Right ventricle myocardium superior (tissue), 1 donor: Measurements from ENCODE around the gene BATF2. TPM values are rescaled to one million over a fixed set of nuclear protein-coding genes. Genes with fewer than 3 reads are reported as not detected.
"Not testable (repeated sequence)": the region's sequence is repeated elsewhere in the genome, so short reads cannot be mapped to it uniquely, and the experiment has no call there.

ENCODE experiments used
- ATAC-seq: fragments of 200-7000 bp; cut with Tn5 transposase; one replicate; pipeline ENCODE4 v1.9.1; 2020; ENCODE audit warnings: mild to moderate bottlenecking; ENCODE audit not compliant: poor library complexity
- DNase-seq: peaks from one replicate; pipeline ENCODE4 v3.0.0-alpha.2; 2020
- intact Hi-C: fragments of 100-400 bp; cut with DNase I; formaldehyde crosslinking; loops from one replicate; pipeline ENCODE4 v1.11.2; 2022
- total RNA-seq: library from RNA; stranded (reverse); fragmentation: NEBNext Ultra II Directional; extraction: Animal tissue kit (Norgen Biotek cat#: 25700); gene quantifications from one replicate; pipeline ENCODE4 v1.2.1, GENCODE V29; 2021
- donor health status: DM: no; HTN: yes; CAD: no; lungs with severe emphysema.

Gene BATF2
- total RNA-seq, 1 donor from 2014 or later = 2.0 TPM

DNA sequence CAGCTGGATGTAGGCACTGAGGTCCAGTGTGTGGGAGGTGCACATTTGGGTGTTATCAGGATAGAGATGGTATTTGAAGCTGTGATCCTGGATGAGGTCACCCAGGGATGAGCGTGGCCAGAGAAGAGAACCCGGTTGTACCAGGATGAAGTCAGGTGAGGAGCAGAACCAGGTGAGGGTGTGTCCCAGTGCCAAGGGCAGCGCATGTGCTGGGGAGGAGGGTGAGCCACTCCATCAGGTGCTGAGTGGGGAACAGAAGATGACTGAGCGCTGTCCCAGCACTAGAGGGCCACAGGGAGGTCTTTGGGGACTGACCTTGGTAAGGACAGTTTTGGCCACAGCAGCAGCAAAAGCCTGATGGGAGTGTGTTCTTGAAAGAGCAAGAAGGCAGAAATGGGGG lies 19.9 kb upstream of the BATF2 start:
- ATAC-seq (no peak), DNase-seq (no peak)
- intact Hi-C loops = loop anchor here (10.0 kb wide), 1 partner anchor 172 kb away; the partner anchor contains the start of gene CDC42BPG

DNA sequence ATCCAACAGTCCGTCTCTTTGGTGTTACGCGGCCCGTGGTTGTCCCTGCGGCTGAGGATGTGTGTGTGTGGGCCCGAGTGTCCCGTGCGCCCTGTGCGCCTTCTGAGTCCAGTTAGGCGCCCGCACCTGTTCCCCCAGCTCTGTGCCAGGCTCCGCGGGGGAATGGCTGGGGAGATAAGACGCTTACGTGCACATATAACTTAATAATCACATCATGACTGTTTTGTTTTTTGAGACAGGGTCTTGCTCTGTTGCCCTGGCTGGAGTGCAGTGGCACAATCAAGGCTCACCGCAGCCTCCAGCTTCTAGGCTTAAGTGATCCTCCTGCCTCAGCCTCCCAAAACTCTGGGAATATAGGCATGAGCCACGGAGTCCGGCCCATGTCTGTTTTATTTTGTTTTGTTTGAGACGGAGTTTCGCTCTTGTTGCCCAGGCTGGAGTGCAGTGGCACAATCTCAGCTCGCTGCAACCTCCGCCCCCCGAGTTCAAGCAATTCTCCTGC lies 18.0 kb upstream of the BATF2 start:
- DNase-seq (no peak), ATAC-seq (peak; percentile 14)
- intact Hi-C loops = loop anchor here (10.0 kb wide), 1 partner anchor 170 kb away; the partner anchor contains the start of gene CDC42BPG

DNA sequence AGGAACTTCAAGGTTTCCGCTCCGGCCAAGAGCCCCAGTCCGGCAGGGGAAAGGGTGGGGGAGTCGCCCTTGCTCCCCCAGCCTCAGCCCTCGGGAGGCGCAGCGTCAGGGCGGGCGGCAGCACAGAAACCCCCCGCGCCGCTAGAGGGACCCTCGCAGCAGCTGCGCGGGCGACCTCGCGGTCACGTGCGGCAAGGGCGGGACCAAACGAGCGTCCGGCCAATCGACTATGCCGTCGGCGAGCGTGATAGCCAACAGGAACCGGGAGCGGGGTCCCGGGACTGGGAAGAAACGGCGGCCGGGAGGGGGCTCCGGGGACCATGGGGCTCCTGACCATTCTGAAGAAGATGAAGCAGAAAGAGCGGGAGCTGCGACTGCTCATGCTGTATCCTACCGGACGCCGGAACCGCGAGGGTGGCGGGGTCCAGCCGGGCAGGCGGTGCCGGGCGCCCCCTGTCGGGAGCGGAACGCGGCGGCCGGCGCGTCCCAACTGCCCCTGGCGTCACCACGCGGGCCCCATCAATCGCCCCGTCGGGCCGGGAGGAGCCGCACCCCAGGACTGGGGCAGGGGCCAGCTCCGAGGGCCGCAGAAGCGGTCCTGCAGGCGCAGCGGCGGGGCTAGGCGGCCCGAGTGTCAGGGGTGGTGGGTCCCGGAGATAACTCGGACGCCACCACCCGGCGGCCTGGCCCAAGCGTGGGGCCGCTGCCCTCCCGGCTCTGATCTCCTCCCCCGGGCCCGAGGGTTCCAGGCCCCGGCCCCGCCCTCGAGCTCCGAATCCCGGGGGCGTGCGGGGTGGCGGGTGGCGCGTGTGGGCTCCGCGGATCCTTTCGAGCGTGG lies 17.3 kb upstream of the BATF2 start, which contains the start of gene ARL2:
Gene ARL2 (plus strand): TSS at position 273 of the 838 bp plus-strand sequence. CDS start 48 bp downstream, at position 321.
- ATAC-seq = peak; percentile 97
- peak; percentile 96 for DNase-seq
- intact Hi-C loops = loop anchor here (10.0 kb wide), 1 partner anchor 169 kb away; the partner anchor contains the start of gene CDC42BPG

DNA sequence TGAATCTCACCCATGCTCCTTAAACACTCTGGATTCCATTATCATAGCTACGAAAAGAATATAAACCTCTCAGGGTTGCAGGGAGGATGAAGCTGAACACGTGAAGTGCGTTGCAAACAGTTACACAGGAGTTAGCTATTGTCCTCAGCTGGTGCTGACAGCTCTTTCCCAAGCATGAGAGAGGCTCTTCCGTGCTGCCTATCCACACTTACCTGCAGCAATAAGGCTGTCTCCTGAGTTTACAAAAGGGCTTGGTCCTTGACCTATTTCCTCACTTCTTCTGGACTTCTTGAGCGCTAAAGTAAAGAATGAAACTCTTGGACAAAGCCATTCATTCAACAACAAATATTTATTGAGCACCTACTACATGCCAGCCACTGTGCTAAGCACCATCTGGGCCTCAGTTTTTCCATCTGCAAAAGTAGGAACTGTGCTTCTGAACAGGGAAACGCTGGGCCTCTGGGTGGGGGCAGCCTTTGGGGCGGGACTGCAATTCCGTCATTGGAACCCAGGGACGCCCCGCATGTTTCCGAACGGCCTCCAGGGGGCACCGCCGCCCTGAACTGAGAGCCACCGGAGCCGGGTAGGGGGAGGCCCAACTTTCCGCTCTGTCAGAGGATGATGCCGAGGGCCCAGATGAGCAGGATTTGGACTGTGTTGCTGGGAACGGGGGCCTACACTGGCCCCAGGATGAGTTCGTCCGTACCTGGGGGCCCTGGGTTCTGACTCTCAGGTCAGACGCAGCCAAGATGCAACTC lies 16.5 kb upstream of the BATF2 start:
- peak; percentile 95 for DNase-seq
- intact Hi-C loops = loop anchor here (10.0 kb wide), 1 partner anchor 169 kb away; the partner anchor contains the start of gene CDC42BPG
- ATAC-seq = peak; percentile 94

DNA sequence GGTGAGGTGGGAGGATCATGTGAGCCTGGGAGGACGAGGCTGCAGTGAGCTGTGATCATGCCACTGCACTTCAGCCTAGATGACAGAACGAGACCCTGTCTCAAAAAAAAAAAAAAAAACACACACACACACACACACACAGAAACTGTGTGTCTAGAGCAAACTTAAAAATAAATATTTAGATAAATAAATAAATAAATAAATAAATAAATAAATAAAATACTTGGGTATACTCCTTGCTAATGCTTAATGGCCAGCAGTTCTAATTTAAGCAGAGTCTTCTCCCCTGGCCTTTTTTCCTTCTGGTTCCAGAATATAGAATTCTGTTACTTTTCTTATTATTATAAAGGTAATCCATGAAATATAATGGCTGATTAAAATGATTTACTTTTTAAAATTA lies 12.1 kb upstream of the BATF2 start:
- no peak for DNase-seq

DNA sequence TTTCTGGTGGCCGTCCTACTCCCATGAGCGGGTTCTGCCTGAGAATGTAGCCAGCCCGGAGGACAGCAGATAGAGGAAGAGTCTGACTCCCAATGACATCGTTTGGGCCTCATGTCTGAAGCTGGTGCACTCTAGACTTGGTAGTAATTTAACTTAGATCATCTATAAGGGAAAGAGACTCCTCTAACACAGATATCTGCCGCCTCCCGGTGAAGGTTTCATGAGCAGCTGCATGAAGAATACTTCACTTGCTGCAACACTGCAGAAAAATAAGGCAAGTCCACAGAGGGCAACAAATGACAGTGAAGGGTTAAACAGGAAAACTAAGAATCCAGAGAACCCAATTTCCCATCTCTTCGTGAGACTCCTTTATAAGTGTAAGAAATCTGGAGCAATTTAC lies 11.2 kb upstream of the BATF2 start:
- ATAC-seq = no peak
- no peak for DNase-seq
- intact Hi-C loops = no loop called here

More for the DNA sequence above, 12.1 kb upstream of the BATF2 start:
- intact Hi-C loops = no loop called here
- ATAC-seq = no peak

DNA sequence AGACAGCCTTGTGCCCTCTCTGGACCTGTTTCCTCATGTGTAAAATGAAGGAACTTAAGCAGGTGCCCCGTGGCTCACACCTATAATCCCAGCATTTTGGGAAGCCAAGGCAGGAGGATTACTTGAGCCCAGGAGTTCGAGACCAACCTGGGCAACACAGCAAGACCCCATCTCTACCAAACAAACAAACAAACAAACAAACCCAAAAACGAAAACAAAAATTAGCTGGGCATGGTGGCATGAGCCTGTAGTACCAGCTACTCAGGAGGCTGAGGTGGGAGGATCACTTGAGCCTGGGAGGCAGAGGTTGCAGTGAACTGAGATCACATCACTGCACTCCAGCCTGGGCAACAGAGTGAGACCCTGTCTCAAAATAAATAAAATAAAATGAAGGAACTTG lies 7.2 kb upstream of the BATF2 start:
- DNase-seq, ATAC-seq, intact Hi-C loops: not testable (repeated sequence)

DNA sequence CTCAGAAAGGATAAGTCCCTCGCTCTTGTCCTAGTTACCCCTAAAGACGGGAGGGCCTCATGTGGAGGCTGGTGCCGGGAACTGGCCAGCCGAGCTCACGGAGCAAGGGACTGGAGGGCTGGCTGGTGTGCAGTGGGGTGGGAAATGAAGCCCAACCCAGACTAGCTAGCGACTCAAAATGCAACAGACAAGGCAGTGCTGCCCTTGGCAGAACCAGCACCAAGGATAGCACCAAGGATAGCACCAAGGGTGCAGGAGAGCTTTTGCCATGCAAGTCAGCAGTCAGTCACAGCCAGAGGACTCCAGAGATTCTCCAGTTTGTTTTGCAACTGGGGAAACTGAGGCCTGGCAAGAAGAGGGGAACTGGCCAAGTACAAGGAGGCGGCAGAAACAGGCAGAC lies 6.5 kb upstream of the BATF2 start:
- no peak for DNase-seq
- ATAC-seq = no peak
- intact Hi-C loops = no loop called here

DNA sequence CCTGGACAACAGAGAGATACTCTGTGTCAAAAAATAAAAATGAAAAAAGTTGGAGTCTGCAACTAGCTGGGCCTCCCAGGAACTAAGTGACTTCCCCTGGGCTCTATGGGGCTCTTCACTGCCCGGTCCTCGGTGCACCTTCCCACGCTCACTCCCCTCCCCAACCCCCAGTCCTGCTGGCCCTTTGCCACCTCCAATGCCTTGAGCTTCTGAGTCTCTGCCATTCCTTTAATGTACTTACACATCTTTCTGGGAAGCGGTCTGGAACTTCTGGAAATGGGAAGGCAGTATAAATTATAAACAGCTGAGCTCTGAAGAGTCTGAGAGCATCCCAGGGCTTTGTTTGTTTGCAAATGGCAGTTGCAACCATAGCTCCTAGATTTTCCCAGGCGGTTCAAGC lies 5.9 kb upstream of the BATF2 start:
- DNase-seq (no peak), ATAC-seq (no peak)
- intact Hi-C loops = no loop called here

DNA sequence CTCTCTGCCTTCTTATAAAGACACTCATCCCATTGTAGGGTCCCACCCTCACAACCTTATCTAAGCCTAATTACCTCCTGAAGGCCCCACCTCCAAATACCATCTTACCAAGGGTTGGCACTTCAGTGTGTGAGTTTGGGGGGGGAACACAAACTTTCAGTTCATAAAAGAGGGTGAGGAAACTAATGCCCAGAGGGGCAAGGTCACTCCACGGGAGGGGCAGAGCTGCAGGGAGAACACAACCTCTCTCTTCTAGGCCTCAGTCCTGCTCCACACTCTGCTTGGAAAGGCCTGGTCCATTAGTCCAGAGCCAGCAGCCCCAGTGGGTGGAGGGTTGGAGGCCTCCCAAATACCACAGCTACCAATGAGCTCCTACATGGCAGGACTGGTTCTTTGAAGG lies 2.7 kb upstream of the BATF2 start:
- intact Hi-C loops = no loop called here
- ATAC-seq (no peak), DNase-seq (no peak)

DNA sequence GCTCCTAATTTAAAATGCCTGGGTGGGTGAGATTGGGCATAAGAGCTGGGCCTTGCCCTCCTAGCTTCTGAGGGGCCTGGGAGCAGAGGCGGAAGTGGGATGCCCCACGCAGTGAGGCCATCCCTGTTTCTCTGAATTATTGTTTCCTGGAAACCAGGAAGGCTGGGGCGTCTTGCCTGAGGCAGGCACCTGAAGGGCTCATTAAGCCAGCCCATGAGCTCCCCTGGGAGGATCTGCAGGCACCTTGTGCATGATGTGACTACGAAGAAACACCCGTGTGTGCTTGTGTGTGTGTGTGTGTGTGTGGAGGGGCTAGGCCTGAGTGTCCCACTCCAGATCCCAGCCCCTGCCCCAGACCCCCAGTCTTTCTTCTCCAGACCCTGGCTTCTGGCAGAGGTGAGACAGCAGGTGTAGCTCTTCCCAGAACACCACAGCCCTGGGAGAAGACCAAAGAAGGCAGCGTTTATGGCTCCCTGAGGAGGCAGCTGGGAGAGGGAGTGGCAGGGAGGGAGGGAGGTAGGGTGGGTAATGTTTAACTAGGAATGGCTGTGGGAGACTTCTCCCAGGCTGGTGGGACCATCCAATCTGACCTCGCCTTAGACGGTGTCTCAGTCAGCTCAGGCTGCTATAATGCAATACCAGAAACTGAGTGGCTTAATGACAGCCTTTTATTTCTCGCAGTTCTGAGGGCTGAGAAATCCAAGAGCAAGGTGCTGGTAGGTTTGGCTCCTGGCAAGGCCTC lies 2.1 kb upstream of the BATF2 start:
- ATAC-seq (peak; percentile 38), DNase-seq (no peak)
- intact Hi-C loops = no loop called here

DNA sequence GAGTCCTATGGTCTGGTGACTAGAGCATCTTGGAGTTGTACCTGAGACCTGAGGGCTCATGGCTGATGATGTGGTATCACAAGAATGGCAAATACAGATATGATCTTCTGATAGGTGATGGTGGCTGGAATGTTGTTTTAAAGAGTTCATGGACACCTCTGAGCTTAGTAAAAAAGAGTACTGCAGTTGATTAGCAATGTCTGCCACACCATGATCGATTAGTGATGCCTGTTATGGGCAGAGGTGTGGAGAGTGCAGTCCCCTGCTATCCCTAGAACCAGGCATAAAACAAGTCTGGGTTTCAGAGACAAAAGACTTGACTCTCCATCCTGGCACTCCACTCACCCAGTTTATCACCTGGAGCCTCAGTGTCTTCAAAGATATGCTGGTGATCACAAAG lies 1.4 kb upstream of the BATF2 start:
- intact Hi-C loops = no loop called here
- ATAC-seq (no peak), DNase-seq (no peak)

DNA sequence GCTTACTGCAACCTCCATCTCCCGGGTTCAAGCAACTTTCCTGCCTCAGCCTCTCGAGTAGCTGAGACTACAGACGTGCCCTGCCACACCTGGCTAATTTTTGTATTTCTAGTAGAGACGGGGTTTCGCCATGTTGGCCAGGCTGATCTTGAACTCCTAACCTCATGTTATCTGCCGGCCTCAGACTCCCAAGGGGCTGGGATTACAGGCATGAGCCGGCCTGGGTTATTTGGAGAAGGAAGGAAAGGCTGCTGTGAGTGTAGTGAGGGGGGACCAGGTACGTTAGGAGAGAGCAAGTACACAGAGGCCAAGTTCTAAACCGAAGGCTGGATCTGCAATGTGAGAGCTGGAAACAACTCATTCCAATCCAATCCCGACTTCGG lies 453 bp downstream of the BATF2 start:
- intact Hi-C loops = no loop called here
- no peak for DNase-seq
- peak; percentile 29 for ATAC-seq

DNA sequence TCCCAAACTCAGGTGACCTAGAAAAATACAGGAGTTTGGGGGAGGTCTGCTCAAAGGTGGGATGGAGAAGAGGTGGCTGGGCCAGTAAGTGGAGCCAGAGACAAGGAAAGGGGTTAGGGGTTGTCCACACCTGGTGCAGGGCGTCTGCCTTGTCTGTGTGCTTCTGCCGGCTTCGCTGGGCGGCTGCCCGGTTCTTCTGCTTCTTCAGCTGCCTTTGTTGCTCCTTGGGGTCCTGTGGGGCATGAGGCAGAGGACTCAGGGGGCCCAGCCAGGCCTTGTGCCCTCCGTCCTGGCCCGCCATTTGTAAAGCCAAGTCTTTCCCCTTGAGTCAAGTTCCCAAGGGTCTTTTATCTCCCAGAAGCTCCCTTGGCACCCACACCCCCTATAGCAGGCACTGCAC lies 2.5 kb downstream of the BATF2 start:
- intact Hi-C loops = no loop called here
- DNase-seq (no peak), ATAC-seq (no peak)

DNA sequence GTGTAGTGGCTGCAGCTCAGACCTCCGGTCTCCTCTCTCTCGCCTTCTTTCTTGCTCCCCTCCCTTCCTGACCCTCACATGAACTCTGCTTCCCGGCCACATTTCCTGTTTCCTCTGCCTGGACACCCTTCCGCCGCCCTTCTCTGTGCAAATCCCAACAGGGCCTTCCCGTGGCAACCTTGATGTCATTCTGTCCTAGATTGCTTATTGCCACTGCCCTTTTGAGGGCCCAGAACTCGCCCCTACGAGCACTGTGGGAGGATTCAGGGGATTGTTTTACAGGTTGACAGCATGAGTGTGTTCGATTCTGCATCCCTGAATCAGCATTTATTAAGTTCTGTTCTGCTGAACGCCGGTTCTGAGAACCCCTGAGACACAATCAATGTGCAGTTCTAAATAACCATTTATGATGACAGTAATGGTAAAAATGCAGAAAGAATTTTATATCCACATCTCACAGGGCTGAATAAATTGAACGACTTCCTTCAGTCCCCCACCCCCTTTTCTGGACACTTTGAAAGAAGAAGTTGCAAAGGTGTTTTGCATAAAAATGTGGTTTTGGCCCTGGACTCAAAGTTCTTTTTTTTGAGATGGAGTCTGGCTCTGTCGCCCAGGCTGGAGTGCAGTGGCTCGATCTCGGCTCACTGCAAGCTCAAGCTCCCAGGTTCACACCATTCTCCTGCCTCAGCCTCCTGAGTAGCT lies 6.4 kb downstream of the BATF2 start:
- peak; percentile 75 for DNase-seq
- intact Hi-C loops = no loop called here
- ATAC-seq = peak; percentile 81

DNA sequence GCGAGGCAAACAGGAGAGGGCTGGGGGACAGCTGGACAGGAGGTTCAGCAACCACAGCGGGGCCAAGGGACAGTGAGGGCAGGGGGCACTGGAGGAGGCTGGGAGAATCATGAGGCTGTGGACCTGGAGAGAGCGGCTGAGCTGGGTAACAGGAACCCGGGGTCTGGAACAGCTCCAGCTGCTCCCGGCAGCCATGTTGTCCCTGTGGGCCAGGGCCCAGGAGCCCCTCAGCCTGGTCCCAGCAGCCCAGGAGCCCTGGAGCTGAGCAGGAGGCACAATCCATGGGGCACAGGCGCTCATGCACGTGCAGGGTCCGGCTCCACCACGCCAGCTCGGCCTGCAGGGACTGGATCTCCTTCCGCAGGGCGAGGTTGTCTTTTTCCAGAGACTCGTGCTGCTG lies 7.4 kb downstream of the BATF2 start:
- intact Hi-C loops = no loop called here
- ATAC-seq = peak; percentile 29
- DNase-seq = peak; percentile 47

DNA sequence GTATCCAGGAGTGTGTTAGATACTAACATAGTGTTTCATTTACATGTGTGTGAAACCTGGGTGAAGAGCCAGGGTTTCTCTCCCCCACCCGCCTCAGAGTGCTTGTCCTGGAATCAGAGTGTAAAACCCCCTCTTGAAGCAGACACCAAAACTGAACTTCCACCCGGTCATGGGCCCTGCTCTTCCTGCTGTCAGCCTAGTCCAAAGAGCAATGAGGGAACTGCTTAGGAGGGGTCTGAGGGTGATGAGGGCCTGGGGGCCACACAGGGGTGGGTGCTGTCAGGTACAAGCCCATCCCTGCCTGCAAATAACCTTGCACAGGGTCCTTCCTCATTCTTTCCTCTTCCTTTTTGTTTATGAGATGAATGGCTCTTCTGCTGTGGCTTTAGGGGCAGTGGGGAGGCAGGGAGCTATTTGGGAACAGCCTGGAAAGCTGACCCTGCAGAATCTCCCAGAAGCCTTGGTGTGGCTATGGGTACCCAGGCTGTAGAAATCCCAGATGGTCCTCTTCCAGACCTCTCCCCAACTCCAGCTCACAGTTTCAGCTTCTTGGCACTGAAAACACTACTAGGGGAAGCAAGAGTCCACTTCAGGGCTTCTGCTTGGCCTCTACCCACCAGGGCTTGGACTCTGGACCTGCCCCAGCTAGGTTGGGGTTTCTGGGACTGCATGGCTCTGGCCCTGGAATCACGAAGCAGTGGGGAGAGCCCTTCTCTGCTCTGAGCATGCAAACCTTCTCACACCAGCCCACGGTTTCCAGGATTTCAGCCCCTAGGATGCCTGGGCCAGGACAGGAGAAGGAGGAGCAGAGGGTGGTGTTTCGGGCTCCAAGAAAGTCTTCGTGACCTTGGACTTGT lies 8.5 kb downstream of the BATF2 start:
- ATAC-seq (no peak), DNase-seq (no peak)
- intact Hi-C loops = no loop called here
